ENCODE results near the gene FARSB.

- no peak for TF ChIP-seq CTCF (IDR thresholded peaks at IDR 0.05)
- no peak for TF ChIP-seq POLR2A (IDR thresholded peaks at IDR 0.05)
These were observed 45.8 kb upstream of the FARSB start for GRCh38 chr2:222701721-222702131.
